CD4-positive, alpha-beta T cell treated with Interleukin-4 for 1 hour (primary cell): Measurements from ENCODE around the gene LMNA.

Experiments used
- DNase-seq, 2 donors: peaks; one replicate each; pipeline ENCODE4 v3.0.0-alpha.2; 2020 to 2022

The LMNA gene

DNA sequence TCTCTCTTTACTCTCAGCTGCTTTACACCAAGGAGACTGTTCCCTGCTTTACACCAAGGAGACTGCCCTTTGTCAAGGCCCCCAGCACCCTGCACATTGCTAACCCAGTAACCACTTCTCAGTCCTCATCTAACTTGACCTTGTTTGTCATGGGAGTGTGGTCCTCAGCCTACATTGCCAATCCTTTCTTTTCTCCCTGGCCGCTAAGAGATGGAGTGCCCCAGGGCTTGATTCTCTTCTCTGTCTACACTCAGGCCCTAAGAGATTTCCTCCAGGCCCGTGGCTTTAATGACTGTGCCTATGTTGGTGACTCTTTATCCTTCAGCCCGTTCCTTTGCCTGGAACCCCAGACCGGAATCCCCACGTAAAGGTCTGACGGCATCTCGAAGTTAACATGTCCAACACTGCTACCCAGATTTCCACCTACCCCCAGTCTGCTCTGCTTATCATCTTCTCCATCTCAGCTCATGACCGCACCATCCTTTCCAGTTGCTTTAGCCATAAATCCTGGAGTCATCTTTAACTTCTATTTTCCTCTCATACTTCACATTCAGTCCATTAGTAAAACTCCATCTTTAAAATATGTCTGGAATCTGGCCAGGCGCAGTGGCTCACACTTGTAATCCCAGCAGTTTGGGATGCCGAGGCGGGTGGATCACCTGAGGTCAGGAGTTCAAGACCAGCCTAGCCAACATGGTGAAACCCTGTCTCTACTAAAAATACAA, 29.4 kb downstream of the LMNA start:
- DNase-seq, result peak in 1 of 2 donors; percentile 40

DNA sequence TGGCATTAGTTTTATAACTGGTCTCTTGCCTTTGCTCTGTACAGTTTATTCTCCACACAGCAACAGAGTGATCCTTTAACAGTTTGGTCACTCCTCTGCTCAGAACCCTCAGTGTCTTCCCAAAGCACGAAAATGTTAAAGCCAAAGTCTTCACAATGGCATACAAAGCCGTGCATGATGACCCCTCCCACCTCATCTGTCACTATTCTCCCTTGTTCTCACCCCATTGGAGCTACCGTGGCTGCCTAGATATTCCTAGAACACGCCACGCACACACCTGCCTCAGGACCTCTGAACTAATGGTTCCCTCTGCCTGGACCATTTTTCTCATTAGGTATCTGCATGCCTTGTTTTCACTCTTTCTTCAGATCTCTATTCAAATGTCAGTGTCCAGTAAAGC, 30.2 kb downstream of the LMNA start:
- peak in 1 of 2 donors; percentile 43 for DNase-seq

- DNase-seq, result no peak
These were observed 31.1 kb downstream of the LMNA start for GRCh38 chr1:156145650-156146019.

DNA sequence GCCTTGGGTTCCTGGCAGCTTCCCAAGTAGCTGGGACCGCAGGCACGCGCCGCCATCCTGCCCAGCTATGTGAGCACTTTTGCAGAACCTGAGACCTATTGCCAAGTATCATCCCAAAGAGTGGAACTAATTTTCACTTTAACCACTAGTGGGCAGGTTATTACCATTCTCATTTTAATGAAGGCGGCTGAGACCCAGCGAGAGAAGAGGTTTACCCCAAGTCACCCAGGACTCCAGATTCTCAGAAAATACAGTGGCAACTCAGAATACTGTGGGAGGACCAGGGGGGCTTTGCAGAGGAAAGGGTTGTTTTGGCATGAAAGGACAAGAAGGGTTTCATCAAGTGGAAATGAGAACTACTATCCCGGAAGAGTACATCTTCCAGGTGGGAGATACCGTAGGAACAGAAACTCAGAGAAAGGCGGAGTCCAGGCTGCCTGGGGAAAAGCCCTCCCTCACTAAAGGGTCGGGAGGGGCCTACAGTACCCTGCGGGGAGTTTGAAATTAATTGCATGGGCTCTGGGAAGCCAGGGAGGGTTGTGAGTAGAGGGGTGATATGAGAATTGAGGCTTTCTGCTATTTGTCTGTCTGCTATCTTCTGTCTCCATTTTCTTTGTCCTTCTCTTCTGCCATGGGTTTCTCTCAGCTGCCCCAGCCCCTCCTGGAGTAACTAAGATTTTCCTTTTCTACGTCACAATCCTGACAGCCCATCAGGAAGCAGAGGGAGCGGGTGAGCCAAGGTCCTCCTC, 31.7 kb downstream of the LMNA start:
- DNase-seq, result peak; percentile 59 to 84

- peak in 1 of 2 donors; percentile 42 for DNase-seq
These were observed 32.4 kb downstream of the LMNA start for GRCh38 chr1:156146769-156147405.

DNA sequence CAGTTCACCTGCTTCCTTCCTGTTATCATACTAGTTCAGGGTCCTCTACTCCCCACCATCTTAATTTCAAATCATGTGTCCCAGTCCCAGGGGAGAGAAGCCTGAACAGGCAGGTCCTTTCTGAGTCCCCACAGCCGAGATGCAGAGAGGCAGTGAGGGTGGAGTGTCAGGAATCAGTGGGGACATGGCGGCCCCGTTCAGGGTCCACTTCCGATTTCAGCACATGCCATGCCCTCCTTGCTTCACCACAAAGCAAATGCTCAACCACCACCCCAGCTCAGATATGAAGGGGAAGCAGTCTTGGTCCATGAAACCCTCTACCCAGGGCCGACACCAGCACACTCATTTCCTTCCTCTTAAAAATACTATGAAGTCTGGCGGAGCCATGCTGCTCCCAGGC, 33.7 kb downstream of the LMNA start:
- DNase-seq, result peak; percentile 39 to 64

GRCh38 chr1:156149374-156150332, 35.1 kb downstream of the LMNA start:
- DNase-seq, result peak in 1 of 2 donors; percentile 19

- peak in 1 of 2 donors; percentile 22 for DNase-seq
These were observed 36.0 kb downstream of the LMNA start for GRCh38 chr1:156150333-156151011.

- DNase-seq, result peak in 1 of 2 donors; percentile 58
These were observed 36.7 kb downstream of the LMNA start for GRCh38 chr1:156151093-156151688.

GRCh38 chr1:156152628-156153027, 38.1 kb downstream of the LMNA start:
- no peak for DNase-seq

- no peak for DNase-seq
These were observed 38.9 kb downstream of the LMNA start, which contains the start of gene SEMA4A for GRCh38 chr1:156153362-156153761. TSS of gene SEMA4A (plus strand) at chr1:156153585. CDS start at chr1:156154579, 994 bp downstream.

DNA sequence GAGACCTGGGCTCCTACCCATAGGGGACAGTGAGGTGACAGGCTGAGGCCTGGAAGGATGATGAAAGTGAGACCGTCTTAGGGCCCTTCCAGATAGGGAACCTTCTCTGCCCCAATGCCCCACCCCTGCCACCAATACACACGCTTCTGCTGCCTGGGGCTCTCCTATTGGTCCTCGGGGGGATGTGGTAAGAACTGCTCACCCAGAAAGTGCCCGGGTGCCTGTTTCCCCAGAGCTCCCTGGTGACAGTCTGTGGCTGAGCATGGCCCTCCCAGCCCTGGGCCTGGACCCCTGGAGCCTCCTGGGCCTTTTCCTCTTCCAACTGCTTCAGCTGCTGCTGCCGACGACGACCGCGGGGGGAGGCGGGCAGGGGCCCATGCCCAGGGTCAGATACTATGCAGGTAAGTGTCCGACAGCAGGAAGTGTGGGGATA, 39.8 kb downstream of the LMNA start:
- DNase-seq, result peak; percentile 58 to 87

DNA sequence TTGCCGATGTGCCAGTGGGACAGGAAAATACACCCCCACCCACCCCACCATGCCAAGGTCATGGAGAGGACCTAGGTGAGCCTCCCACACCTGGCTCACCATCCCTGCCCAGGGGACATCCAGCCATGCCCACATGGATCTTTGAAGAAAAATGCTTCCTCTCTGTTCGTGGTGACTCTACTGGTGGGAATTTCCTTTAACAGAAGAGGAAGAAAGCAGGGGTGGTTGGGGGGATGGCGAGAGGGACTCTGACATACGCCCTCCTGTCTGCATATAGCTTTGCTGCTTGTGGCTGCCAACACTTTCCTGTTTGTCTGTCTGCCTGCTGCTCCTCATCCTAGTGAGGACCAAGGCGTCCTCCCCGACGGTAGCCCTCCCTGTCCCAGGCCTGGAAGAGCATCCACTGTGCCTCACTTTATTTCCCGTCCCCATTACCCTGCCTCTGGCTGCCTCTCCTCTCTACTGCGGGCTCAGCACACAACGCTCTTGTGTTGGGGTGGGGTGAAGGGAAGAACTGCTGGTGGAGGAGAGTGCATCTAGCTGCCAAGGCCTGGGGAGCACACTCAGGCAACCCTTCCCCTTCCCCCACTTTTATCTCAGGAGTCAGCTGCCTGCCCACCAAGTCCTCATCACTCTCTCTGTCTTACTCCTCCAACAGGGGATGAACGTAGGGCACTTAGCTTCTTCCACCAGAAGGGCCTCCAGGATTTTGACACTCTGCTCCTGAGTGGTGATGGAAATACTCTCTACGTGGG, 41.4 kb downstream of the LMNA start:
- no peak for DNase-seq

- peak in 1 of 2 donors; percentile 33 for DNase-seq
These were observed 43.0 kb downstream of the LMNA start for GRCh38 chr1:156157506-156157905.

- no peak for DNase-seq
These were observed 43.5 kb downstream of the LMNA start for GRCh38 chr1:156157966-156158365.

DNA sequence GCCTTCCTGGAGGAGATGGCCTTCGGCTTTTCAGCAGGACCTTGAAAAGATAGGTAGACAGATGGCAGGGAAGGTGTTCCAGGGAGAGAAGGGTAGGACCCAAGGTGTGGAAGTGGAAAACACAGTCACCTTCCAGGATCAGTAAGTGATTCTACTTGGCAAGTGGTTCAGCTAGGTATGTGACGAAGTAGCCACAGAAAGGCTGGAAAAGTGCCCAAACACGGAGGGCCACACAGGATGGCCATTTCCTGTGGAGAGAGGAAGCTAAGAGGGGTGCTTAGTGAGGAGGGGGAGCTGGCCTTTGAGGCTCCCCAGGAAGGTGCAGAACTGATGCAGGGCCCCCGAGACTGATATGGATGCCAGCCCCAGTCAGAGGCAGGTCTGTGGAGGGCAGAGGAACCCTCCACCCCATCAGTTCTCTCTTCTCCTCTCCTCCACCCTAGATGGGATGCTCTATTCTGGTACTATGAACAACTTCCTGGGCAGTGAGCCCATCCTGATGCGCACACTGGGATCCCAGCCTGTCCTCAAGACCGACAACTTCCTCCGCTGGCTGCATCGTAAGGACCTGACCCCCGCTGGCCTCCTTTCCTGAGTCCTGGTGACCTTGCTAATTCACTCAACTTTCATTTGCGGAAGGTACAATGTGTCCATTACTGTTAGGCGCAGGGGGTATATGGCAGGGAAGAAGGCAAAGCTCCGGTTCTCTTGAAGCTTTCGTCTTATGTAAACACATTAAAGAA, 45.7 kb downstream of the LMNA start:
- DNase-seq, result no peak

DNA sequence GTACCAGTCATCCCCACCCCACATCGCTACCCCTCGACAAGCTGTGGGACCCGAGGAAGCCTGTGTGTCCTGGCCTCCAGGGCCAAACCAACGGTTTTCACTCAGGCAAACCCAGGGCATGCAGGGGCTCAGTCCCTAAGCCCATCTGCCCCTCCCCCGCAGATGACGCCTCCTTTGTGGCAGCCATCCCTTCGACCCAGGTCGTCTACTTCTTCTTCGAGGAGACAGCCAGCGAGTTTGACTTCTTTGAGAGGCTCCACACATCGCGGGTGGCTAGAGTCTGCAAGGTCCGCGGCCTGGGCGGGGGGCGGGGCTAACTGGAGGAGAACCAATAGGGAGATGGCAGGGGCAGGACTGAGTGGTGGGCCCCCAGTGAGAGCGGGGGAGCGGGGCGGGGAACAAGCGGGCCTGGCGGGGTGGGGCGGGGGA, 46.2 kb downstream of the LMNA start:
- peak; percentile 69 to 77 for DNase-seq

DNA sequence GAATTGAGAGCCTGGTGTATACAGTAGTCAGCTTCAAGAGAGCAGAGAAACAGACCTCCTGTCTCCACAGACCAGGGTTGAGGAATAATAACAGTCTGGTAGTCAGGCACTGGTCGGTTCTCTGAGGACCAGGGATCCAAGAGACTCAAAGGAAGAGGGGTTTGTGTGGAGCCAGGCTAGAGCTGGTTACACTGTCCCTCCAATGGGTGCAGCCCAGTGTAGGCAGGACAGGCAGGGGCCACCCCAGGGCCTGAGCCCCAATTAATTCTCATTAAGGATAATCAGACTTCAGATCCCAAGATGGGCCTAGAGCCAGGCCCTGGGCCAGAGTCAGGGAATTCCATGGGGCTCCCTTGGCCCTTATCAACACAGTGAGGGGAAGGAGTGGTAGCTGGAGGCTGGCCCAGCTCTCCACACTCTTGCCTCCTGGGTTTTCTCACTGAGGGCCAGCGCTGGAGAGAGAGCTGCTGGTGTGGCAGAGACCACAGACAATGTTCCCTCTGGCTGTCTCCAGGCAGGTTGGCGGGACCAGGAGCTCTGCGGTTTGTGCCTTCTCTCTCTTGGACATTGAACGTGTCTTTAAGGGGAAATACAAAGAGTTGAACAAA, 48.0 kb downstream of the LMNA start:
- DNase-seq, result no peak

- DNase-seq, result no peak
These were observed 49.2 kb downstream of the LMNA start for GRCh38 chr1:156163712-156164111.
